Natural killer cell treated with Interleukin-12 subunit alpha and Interleukin-12 subunit beta and Interleukin-15 and Interleukin-18, amount 100 ng/mL, for 72 hours (primary cell): ENCODE measurements around the gene ZNF579. TPM values are rescaled to one million over a fixed set of nuclear protein-coding genes. Genes with fewer than 3 reads are reported as not detected.
A peak's percentile ranks its signal among the peaks of the same experiment; 100 is the strongest.
"Not testable (repeated sequence)": the region's sequence is repeated elsewhere in the genome, so short reads cannot be mapped to it uniquely, and the experiment has no call there.

Source experiments
- ATAC-seq, 2 donors: fragments of 150-1000 bp; cut with Tn5 transposase in 1 of 2; sonication (Bioruptor Pico), chemical (Tn5 transposase) in 1 of 2; 2 replicates each; pipeline ENCODE4 v1.10.0; 2021
- DNase-seq: peaks from one replicate; pipeline ENCODE4 v3.0.0; 2022; ENCODE audit warnings: low spot score
- H3K27ac Mint-ChIP-seq, 2 donors: 1 replicate in 1 of 2; 2 replicates in 1 of 2; pipeline ENCODE4 v1.8.0; 2022; ENCODE audit warnings: mixed read lengths in 2 of 2, mild to moderate bottlenecking in 1 of 2, moderate library complexity in 1 of 2
- H3K27me3 Mint-ChIP-seq, 2 donors: 1 replicate in 1 of 2; 2 replicates in 1 of 2; pipeline ENCODE4 v1.8.0; 2022; ENCODE audit warnings: mixed read lengths in 2 of 2
- H3K36me3 Mint-ChIP-seq: one replicate; pipeline ENCODE4 v1.8.0; 2022; ENCODE audit warnings: mixed read lengths
- H3K4me1 Mint-ChIP-seq, 2 donors: 1 replicate in 1 of 2; 2 replicates in 1 of 2; pipeline ENCODE4 v1.8.0; 2022; ENCODE audit warnings: low read depth in 2 of 2, mixed read lengths in 2 of 2, mild to moderate bottlenecking in 1 of 2
- H3K4me3 Mint-ChIP-seq: one replicate; pipeline ENCODE4 v1.8.0; 2022; ENCODE audit warnings: mixed read lengths
- H3K9me3 Mint-ChIP-seq: 2 replicates; pipeline ENCODE4 v1.8.0; 2022; ENCODE audit warnings: mixed read lengths
- total RNA-seq, 2 donors: library from RNA; stranded (reverse); gene quantifications; one replicate each; pipeline ENCODE4 v1.2.3, GENCODE V29; 2022

The ZNF579 gene
- total RNA-seq, 2 donors from 2014 or later, result 6.5 to 10.2 TPM

DNA sequence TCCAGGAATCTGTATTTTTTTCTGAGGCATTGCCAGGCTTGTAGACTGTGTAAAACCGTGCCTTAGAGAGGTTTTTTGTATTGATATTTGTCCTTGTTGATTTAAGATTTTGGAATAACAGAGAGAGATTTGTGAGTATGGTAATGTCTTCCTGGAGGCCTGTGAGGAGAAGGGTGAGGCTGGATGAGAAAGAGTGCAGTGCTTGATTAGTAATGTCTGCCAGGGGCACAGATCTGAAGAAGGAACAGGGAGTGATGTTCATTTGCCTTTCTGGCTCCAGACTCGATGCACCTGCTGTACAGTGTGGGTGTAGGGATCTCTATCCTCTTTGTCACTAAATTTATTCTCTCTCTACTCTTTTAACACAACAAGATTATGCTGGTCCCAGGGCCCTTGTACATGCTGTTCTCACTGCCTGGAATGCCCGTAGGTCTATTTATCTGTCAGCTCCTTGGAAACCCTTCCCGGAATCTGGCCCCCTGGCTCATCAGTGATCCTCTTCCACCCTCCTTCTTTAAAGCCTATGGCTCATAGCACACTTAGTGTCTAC lies 14.4 kb upstream of the ZNF579 start:
- Mint-ChIP-seq H3K4me3 (no peak overlapping the region), H3K27me3 (peaks cover 0 to 2% of the 10 kb centered on the region in 2 donors), H3K9me3 (peaks cover 7% of the 10 kb centered on the region), H3K4me1 (peaks cover 9 to 14% of the 10 kb centered on the region in 2 donors), H3K27ac (no peak overlapping the region), H3K36me3 (peaks cover 13% of the 10 kb centered on the region)
- no peak for ATAC-seq
- no peak for DNase-seq

GRCh38 chr19:55593096-55593772 lies 12.6 kb upstream of the ZNF579 start:
- H3K27ac Mint-ChIP-seq, result no peak overlapping the region
- H3K9me3 Mint-ChIP-seq, result peaks cover 3% of the 10 kb centered on the region
- no peak overlapping the region for H3K4me3 Mint-ChIP-seq
- H3K4me1 Mint-ChIP-seq, result peaks cover under 1 to 7% of the 10 kb centered on the region in 2 donors
- peaks cover 0 to 6% of the 10 kb centered on the region in 2 donors for H3K27me3 Mint-ChIP-seq
- DNase-seq (no peak), ATAC-seq (no peak)
- H3K36me3 Mint-ChIP-seq, result peaks cover 13% of the 10 kb centered on the region

DNA sequence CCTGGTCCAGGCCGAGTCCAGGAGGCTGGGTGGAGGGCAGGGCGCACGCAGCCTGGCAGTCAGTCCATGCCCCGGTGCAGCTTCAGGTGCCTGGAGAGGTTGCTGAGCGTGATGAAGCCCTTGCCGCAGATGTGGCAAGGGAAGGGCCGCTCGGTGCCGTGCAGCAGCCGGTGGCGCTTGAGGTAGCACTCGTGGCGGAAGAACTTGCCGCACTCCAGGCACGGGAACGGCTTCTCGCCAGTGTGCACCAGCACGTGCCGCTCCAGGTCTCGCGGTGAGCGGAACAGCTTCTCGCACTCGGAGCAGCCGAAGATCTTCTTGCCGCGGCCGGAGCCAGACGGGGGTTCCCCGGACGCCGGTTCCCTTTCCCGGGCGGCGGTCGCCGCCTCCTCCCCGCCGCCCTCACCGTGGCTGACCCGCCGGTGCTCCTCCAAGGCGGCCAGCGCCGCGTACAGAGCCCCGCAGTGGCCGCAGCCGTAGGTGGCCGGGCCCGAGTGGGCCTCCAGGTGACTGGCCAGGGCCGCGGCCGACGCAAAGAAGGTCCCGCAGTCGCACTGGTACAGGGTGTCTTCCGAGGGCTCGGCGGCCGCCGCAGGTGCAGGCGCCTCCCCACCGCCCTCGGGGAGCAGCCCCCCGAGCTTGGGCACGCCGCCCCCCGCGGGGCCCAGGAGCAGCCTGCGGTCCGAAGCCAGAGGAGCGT lies 11.9 kb upstream of the ZNF579 start:
- Mint-ChIP-seq H3K27me3 (peaks cover 0 to 6% of the 10 kb centered on the region in 2 donors), H3K4me1 (peaks cover 0 to 4% of the 10 kb centered on the region in 2 donors), H3K9me3 (peaks cover 3% of the 10 kb centered on the region), H3K36me3 (peaks cover 13% of the 10 kb centered on the region), H3K4me3 (no peak overlapping the region), H3K27ac (no peak overlapping the region)
- DNase-seq (no peak), ATAC-seq (no peak)

GRCh38 chr19:55591555-55591954 lies 10.9 kb upstream of the ZNF579 start:
- Mint-ChIP-seq H3K36me3 (peaks cover 13% of the 10 kb centered on the region), H3K4me3 (no peak overlapping the region), H3K27me3 (peaks cover 0 to 6% of the 10 kb centered on the region in 2 donors), H3K4me1 (peaks cover 0 to 3% of the 10 kb centered on the region in 2 donors), H3K27ac (no peak overlapping the region), H3K9me3 (peaks cover 3% of the 10 kb centered on the region)
- no peak for ATAC-seq
- no peak for DNase-seq

DNA sequence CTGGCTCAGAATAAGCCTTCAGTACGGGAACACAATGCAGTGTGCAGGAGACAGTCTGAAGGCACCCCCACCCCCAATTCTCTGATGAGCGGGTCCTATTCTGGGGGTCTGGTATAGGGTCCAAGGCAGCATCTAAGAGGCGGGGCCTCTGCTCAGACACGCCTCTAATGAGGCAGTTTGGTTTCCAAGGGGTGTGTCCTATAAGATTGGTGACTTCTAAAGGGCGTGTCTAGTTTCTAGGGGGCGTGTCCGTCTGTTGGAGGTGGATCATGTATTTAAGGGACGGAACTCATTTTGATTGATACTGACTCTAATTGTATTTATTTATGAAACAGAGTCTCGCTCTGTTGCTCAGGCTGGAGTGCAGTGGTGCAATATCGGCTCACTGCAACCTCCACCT lies 10.0 kb upstream of the ZNF579 start:
- Mint-ChIP-seq H3K27me3 (peaks cover 1 to 6% of the 10 kb centered on the region in 2 donors), H3K4me1 (peaks cover 1 to 5% of the 10 kb centered on the region in 2 donors), H3K4me3 (no peak overlapping the region), H3K9me3 (peaks cover 3% of the 10 kb centered on the region), H3K27ac (no peak overlapping the region), H3K36me3 (peaks cover 10% of the 10 kb centered on the region)
- ATAC-seq (no peak), DNase-seq (no peak)

- peaks cover 6 to 9% of the 10 kb centered on the region in 2 donors for H3K4me1 Mint-ChIP-seq
- ATAC-seq (no peak), DNase-seq (no peak)
- peaks cover 3% of the 10 kb centered on the region for H3K9me3 Mint-ChIP-seq
- H3K27ac Mint-ChIP-seq, result no peak overlapping the region
- peaks cover 4% of the 10 kb centered on the region for H3K36me3 Mint-ChIP-seq
- peaks cover 6 to 11% of the 10 kb centered on the region in 2 donors for H3K27me3 Mint-ChIP-seq
- no peak overlapping the region for H3K4me3 Mint-ChIP-seq
Measured at GRCh38 chr19:55590109-55590508, 9.5 kb upstream of the ZNF579 start.

GRCh38 chr19:55588738-55589137 lies 8.1 kb upstream of the ZNF579 start:
- Mint-ChIP-seq H3K27me3 (peaks cover 8 to 14% of the 10 kb centered on the region in 2 donors), H3K4me3 (no peak overlapping the region), H3K4me1 (peaks cover 7 to 9% of the 10 kb centered on the region in 2 donors)

DNA sequence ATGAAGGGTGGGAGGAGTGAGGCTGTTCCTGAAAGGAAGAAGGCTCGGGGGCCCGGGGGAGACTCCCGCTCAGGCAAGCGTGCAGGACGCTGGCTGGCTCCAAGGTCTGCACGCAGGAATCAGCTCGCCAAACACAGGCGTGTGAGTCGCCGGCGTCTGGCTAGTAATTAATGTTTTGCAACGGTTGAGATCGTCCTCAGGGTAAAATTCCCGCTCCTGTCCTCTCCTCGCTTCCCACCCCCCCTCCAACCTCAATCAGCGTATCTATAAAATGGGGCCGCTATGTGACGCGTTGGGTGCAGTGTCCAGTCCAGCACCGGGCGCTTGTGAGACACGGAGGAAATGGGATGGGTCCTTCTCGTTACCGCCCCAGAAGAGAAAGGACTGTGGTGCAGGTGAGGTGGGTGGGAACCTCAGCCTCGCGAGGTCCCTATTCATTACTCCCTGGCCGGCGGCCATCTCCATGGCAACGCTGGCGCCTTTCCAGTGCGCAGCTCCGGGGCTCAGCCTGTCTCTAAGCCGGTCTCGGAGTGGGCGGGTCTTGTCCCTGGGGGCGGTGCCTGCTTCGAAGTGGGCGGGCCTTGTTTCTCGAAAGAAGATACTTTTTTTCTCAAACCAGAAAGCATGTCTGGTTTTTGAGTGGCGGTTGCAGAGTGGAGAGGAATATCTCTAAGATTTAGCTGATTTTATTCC lies 6.5 kb upstream of the ZNF579 start:
- H3K27me3 Mint-ChIP-seq, result peaks cover 8 to 14% of the 10 kb centered on the region in 2 donors
- no peaks in the 10 kb centered on the region for H3K36me3 Mint-ChIP-seq
- H3K4me3 Mint-ChIP-seq, result peak overlapping the region; percentile 61
- H3K9me3 Mint-ChIP-seq, result no peaks in the 10 kb centered on the region
- peak; percentile 91 for DNase-seq
- H3K27ac Mint-ChIP-seq, result no peak overlapping the region
- ATAC-seq, result peak; percentile 98 to 99
- H3K4me1 Mint-ChIP-seq, result peaks cover 8 to 9% of the 10 kb centered on the region in 2 donors

More at GRCh38 chr19:55588738-55589137, 8.1 kb upstream of the ZNF579 start:
- DNase-seq, result no peak
- Mint-ChIP-seq H3K27ac (no peak overlapping the region), H3K9me3 (no peaks in the 10 kb centered on the region), H3K36me3 (no peaks in the 10 kb centered on the region)
- ATAC-seq, result no peak

DNA sequence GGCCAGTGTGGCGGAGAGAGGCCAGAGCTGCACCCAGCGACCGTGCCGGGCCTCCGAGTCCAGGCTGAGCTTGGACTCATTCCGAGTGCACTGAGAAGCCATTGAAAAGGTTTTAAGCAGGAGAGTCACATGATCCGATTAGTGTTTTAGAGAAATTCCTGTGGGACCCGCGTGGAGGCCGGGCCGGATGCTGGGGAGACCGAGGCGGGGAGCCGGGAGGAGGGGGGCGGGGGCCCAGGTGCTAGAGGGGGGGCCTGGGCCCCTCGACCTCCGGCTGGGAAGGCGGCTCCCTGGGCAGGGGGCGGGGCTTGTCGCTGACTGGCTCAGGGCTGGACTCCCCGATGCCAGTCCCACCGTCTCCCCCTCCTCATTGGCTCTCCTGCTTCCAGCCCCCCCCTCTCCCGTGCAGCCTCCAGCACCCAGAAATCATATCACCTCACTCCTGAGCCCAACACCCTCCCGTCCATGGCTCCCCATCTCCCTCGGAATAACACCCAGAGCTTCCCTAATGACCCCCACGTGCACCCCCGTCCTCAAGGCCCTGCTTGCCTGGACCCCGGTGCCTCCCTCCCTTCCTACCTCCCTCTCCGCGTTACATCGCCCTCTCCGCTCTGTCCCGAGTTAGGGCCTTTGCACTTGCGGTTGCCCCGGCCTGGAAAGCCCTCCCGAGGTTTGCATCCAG lies 5.2 kb upstream of the ZNF579 start:
- H3K4me3 Mint-ChIP-seq, result peak overlapping the region; percentile 37
- H3K27me3 Mint-ChIP-seq, result peaks cover 8 to 14% of the 10 kb centered on the region in 2 donors
- H3K9me3 Mint-ChIP-seq, result no peaks in the 10 kb centered on the region
- H3K36me3 Mint-ChIP-seq, result no peaks in the 10 kb centered on the region
- peaks cover 18 to 20% of the 10 kb centered on the region in 2 donors for H3K4me1 Mint-ChIP-seq
- no peak for DNase-seq
- no peak for ATAC-seq
- no peak overlapping the region for H3K27ac Mint-ChIP-seq

- Mint-ChIP-seq H3K4me1 (peaks cover 19 to 23% of the 10 kb centered on the region in 2 donors), H3K9me3 (no peaks in the 10 kb centered on the region), H3K27me3 (peaks cover 8 to 11% of the 10 kb centered on the region in 2 donors), H3K36me3 (no peaks in the 10 kb centered on the region), H3K4me3 (peak overlapping the region; percentile 37), H3K27ac (peak overlapping the region in 1 of 2 donors; percentile 35)
- DNase-seq, result no peak
- ATAC-seq, result no peak
Measured at GRCh38 chr19:55584871-55585270, 4.2 kb upstream of the ZNF579 start.

- not testable (repeated sequence) for H3K36me3 Mint-ChIP-seq, ATAC-seq, DNase-seq, H3K9me3 Mint-ChIP-seq, H3K27me3 Mint-ChIP-seq, H3K4me3 Mint-ChIP-seq
- Mint-ChIP-seq H3K27ac (peak overlapping the region in 1 of 2 donors; percentile 35), H3K4me1 (peaks cover 24 to 28% of the 10 kb centered on the region in 2 donors)
Measured at GRCh38 chr19:55583897-55584296, 3.2 kb upstream of the ZNF579 start.

GRCh38 chr19:55582284-55582683 lies 1.6 kb upstream of the ZNF579 start:
- H3K4me1 Mint-ChIP-seq, result peaks cover 24 to 28% of the 10 kb centered on the region in 2 donors
- ATAC-seq, H3K4me3 Mint-ChIP-seq, H3K9me3 Mint-ChIP-seq, DNase-seq, H3K36me3 Mint-ChIP-seq, H3K27me3 Mint-ChIP-seq, H3K27ac Mint-ChIP-seq: not testable (repeated sequence)

DNA sequence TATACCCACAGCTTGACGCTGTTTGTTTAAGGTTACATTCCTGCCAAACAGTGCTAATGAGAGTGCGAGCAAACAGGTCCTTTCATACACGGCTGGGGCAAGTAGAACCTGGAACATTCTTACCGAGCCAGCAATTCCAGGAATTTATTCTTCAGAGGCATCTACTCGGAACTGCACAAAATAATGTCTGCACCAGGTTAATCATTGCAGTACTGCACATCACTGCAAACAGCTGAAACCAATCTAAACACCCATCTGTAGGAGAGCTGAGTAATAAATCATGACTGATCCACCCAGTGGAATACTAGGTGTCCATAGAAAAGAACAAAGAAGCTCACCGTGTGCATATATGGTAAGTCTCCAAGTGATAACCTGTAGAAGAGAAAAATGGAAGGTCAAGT lies 1.2 kb upstream of the ZNF579 start:
- no peak for ATAC-seq

More for the DNA sequence above, 1.2 kb upstream of the ZNF579 start:
- peaks cover 8% of the 10 kb centered on the region in 2 donors for H3K27me3 Mint-ChIP-seq
- DNase-seq, result no peak
- no peaks in the 10 kb centered on the region for H3K9me3 Mint-ChIP-seq
- H3K36me3 Mint-ChIP-seq, result no peaks in the 10 kb centered on the region
- H3K4me1 Mint-ChIP-seq, result peaks cover 24 to 28% of the 10 kb centered on the region in 2 donors
- H3K27ac Mint-ChIP-seq, result no peak overlapping the region
- no peak overlapping the region for H3K4me3 Mint-ChIP-seq
